HTR-8/SVneo (cell line): ENCODE data around the gene ATP10A.
"Not testable (repeated sequence)": the region's sequence is repeated elsewhere in the genome, so short reads cannot be mapped to it uniquely, and the experiment has no call there.

Source experiments
- DNase-seq: peaks from one replicate; pipeline ENCODE4 v3.0.0; 2011; ENCODE audit warnings: low spot score, mixed read lengths; ENCODE audit not compliant: insufficient read length
- FAIRE-seq: peaks from 2 replicates; lab custom pipeline; 2011; peaks lifted over from hg19 to GRCh38; lab: Jason Lieb, UNC

The ATP10A gene

GRCh38 chr15:25640381-25640780, 222.7 kb downstream of the ATP10A start:
- FAIRE-seq (no peak), DNase-seq (no peak)

DNA sequence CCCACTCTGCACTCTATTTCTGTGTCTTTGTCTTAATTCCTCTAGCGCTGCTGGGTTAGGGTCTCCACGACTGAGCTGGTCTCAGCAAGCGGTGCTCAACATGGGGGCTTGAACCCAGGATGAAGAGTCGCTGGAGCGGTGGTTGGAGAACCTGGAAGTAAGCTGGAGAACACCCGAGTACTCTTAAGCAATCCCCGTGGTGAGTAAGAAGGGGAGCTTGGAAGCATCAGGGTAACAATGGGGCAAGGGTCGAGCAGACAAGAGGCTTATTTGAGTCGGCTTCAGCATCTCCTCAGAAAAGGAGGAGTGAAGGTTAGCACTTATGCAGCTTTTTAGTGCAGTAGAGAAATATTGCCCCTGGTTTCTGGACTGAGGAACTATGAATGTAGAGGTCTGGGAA, 226.6 kb downstream of the ATP10A start:
- FAIRE-seq, DNase-seq: not testable (repeated sequence)

DNA sequence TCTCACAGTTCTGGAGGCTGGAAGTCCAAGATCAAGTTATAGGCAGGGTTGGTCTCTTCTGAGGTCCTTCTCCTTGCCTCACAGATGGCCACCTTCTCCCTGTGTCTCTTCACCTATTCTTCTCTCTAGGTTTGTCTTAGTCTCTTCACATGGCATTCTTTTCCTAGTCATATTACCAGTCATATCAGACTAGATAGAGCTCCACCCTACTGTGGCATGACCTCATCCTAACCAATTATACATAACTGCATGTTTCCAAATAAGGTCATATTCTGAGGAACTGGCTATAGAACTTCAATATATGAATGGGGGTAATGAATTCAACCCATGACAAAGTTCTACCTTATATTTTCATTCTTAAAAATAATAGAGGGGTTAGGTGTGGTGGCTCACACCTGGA, 227.9 kb downstream of the ATP10A start:
- no peak for FAIRE-seq
- no peak for DNase-seq

GRCh38 chr15:25633862-25634261, 229.3 kb downstream of the ATP10A start:
- no peak for FAIRE-seq
- DNase-seq = no peak

- DNase-seq (no peak), FAIRE-seq (no peak)
Measured at GRCh38 chr15:25631971-25632370, 231.2 kb downstream of the ATP10A start.
